IMR-90 (cell line): ENCODE results near the gene RABGAP1. TPM values are rescaled to one million over a fixed set of nuclear protein-coding genes. Genes with fewer than 3 reads are reported as not detected.

Experiments
- ATAC-seq: fragments of 200-7000 bp; cut with Tn5 transposase; 2 replicates; pipeline ENCODE4 v1.9.1; 2020; ENCODE audit warnings: low read depth, mild to moderate bottlenecking, moderate library complexity
- BruUV-seq: library from RNA; stranded (reverse); fragments of 400-500 nt; replicated peaks from 2 replicates; lab custom pipeline; 2021; lab: Mats Ljungman, UMichigan
- CTCF ChIA-PET: fragments of 300-600 bp; formaldehyde crosslinking; extraction: SDS; loops from one replicate; lab custom pipeline; 2021; ENCODE audit warnings: antibody characterized with exemption; lab: Yijun Ruan, JAX
- POLR2A ChIA-PET: fragments of 300-600 bp; sonication (Branson Sonifier 250); formaldehyde crosslinking; loops from one replicate; lab custom pipeline; 2022; ENCODE audit warnings: antibody characterized with exemption; ENCODE audit not compliant: unreplicated experiment; lab: Charles Lee
- DNase-seq: peaks from one replicate; pipeline ENCODE4 v3.0.0; 2013
- H2AFZ ChIP-seq: replicated peaks from 2 replicates; pipeline ENCODE3; 2013; ENCODE audit warnings: low read length, mild to moderate bottlenecking; ENCODE audit not compliant: poor library complexity
- H2AK5ac ChIP-seq: 2 replicates; pipeline ENCODE4 v1.6.1; 2013; ENCODE audit warnings: low read depth, low read length, inconsistent platforms
- H2AK9ac ChIP-seq: replicated peaks from 2 replicates; pipeline ENCODE3; 2013; ENCODE audit warnings: mild to moderate bottlenecking, low read depth, low read length, moderate library complexity; ENCODE audit not compliant: poor library complexity
- H2BK120ac ChIP-seq: 2 replicates; pipeline ENCODE4 v1.6.1; 2013; ENCODE audit warnings: low read depth, low read length, inconsistent platforms
- H2BK15ac ChIP-seq: 3 replicates; pipeline ENCODE4 v1.6.1; 2013; ENCODE audit warnings: low read depth, low read length, inconsistent platforms
- H2BK20ac ChIP-seq: 2 replicates; pipeline ENCODE4 v1.6.1; 2013; ENCODE audit warnings: low read depth, mild to moderate bottlenecking, inconsistent platforms, low read length, moderate library complexity
- H2BK5ac ChIP-seq: 2 replicates; pipeline ENCODE4 v1.6.1; 2013; ENCODE audit warnings: mild to moderate bottlenecking, low read depth, low read length, inconsistent platforms; ENCODE audit not compliant: poor library complexity, severe bottlenecking
- H3K14ac ChIP-seq: replicated peaks from 2 replicates; pipeline ENCODE4 v1.6.1; 2013; ENCODE audit warnings: low read depth, low read length, inconsistent platforms
- H3K18ac ChIP-seq: 2 replicates; pipeline ENCODE4 v1.6.1; 2013; ENCODE audit warnings: low read depth, low read length, control low read depth
- H3K23ac ChIP-seq: 2 replicates; pipeline ENCODE4 v1.6.1; 2013; ENCODE audit warnings: low read depth, low read length, inconsistent platforms
- H3K27ac ChIP-seq: 2 replicates; pipeline ENCODE4 v1.5.1; 2013; ENCODE audit warnings: mild to moderate bottlenecking, control low read depth, low read length; ENCODE audit not compliant: insufficient read depth
- H3K27me3 ChIP-seq: 2 replicates; pipeline ENCODE4 v1.6.1; 2013; ENCODE audit warnings: low read length; ENCODE audit not compliant: control insufficient read depth, insufficient read depth
- H3K36me3 ChIP-seq: 2 replicates; pipeline ENCODE4 v1.6.1; 2013; ENCODE audit warnings: low read length, mixed read lengths; ENCODE audit not compliant: control insufficient read depth, insufficient read depth
- H3K4ac ChIP-seq: 2 replicates; pipeline ENCODE4 v1.6.1; 2013; ENCODE audit warnings: low read depth, low read length, inconsistent platforms
- H3K4me1 ChIP-seq: 2 replicates; pipeline ENCODE4 v1.6.1; 2013; ENCODE audit warnings: low read length, mixed read lengths; ENCODE audit not compliant: control insufficient read depth, insufficient read depth
- H3K4me2 ChIP-seq: 2 replicates; pipeline ENCODE4 v1.6.1; 2013; ENCODE audit warnings: low read depth, mild to moderate bottlenecking, control low read depth, low read length, moderate library complexity
- H3K4me3 ChIP-seq: 2 replicates; pipeline ENCODE4 v1.5.1; 2013; ENCODE audit warnings: low read depth, mild to moderate bottlenecking, control low read depth, low read length, moderate library complexity; ENCODE audit not compliant: insufficient read depth
- H3K56ac ChIP-seq: 2 replicates; pipeline ENCODE4 v1.6.1; 2013; ENCODE audit warnings: low read length, inconsistent platforms; ENCODE audit not compliant: insufficient read depth; ENCODE audit errors: extremely low read depth
- H3K79me1 ChIP-seq, 2 experiments: 2 replicates each; pipeline ENCODE4 v1.6.1; 2013; ENCODE audit warnings: low read length in 2 of 2, inconsistent platforms in 1 of 2, low read depth in 1 of 2
- H3K9ac ChIP-seq: 2 replicates; pipeline ENCODE4 v1.6.1; 2013; ENCODE audit warnings: low read depth, low read length, control low read depth
- H3K9me1 ChIP-seq: 2 replicates; pipeline ENCODE4 v1.6.1; 2013; ENCODE audit warnings: low read length, inconsistent platforms; ENCODE audit not compliant: insufficient read depth
- H3K9me3 ChIP-seq: 2 replicates; pipeline ENCODE4 v1.6.1; 2013; ENCODE audit warnings: low read length; ENCODE audit not compliant: control insufficient read depth, insufficient read depth
- H4K20me1 ChIP-seq: 2 replicates; pipeline ENCODE4 v1.6.1; 2013; ENCODE audit warnings: low read length, inconsistent platforms; ENCODE audit not compliant: insufficient read depth
- H4K5ac ChIP-seq: 2 replicates; pipeline ENCODE4 v1.6.1; 2013; ENCODE audit warnings: mild to moderate bottlenecking, low read depth, low read length, control low read depth
- H4K8ac ChIP-seq, 2 experiments: 2 replicates each; pipeline ENCODE4 v1.6.1; 2013; ENCODE audit warnings: low read depth in 2 of 2, low read length in 2 of 2, control low read depth in 1 of 2, inconsistent platforms in 1 of 2
- H4K91ac ChIP-seq: 2 replicates; pipeline ENCODE4 v1.6.1; 2013; ENCODE audit warnings: low read depth, low read length, inconsistent platforms; ENCODE audit not compliant: insufficient read depth
- BHLHE40 ChIP-seq: fragments of 150-350 bp; IDR thresholded peaks from 2 replicates; pipeline ENCODE4 v1.6.1; 2016; ENCODE audit warnings: mild to moderate bottlenecking, low read depth, low read length
- CEBPB ChIP-seq: IDR thresholded peaks from 2 replicates; pipeline ENCODE4 v1.6.1; 2012; ENCODE audit warnings: low read depth, low read length, improper control_type of control experiment
- CTCF ChIP-seq: conservative IDR thresholded peaks from 2 replicates; pipeline ENCODE4 v1.5.1; 2012; ENCODE audit warnings: mild to moderate bottlenecking, low read depth, low read length, improper control_type of control experiment
- ELK1 ChIP-seq: fragments of 150-350 bp; IDR thresholded peaks from 2 replicates; pipeline ENCODE4 v1.6.1; 2016; ENCODE audit warnings: low read depth, mild to moderate bottlenecking, low read length, moderate library complexity, borderline replicate concordance
- FOS ChIP-seq: fragments of 150-350 bp; IDR thresholded peaks from 2 replicates; pipeline ENCODE4 v1.6.1; 2016; ENCODE audit warnings: low read depth, low read length
- MAZ ChIP-seq: IDR thresholded peaks from 2 replicates; pipeline ENCODE4 v1.6.1; 2012; ENCODE audit warnings: low read depth, mild to moderate bottlenecking, low read length, improper control_type of control experiment, moderate library complexity, borderline replicate concordance
- NFE2L2 ChIP-seq: fragments of 150-350 bp; IDR thresholded peaks from 2 replicates; pipeline ENCODE4 v1.6.1; 2016; ENCODE audit warnings: low read depth, mild to moderate bottlenecking, low read length
- POLR2A ChIP-seq: IDR thresholded peaks from 2 replicates; pipeline ENCODE4 v1.6.1; 2012; ENCODE audit warnings: mild to moderate bottlenecking, low read depth, low read length
- USF2 ChIP-seq: fragments of 150-350 bp; IDR thresholded peaks from 2 replicates; pipeline ENCODE4 v1.6.1; 2017; ENCODE audit warnings: mild to moderate bottlenecking, antibody characterized with exemption, low read length, low read depth
- WGBS, 2 experiments: methylation state at CpG; one replicate each; pipeline versions ENCODE4 v1.1.5 to v1.1.7; 2013; ENCODE audit warnings: missing lambda C conversion rate in 2 of 2; ENCODE audit not compliant: insufficient read length in 1 of 2; ENCODE audit errors: extremely low coverage in 2 of 2; 5-methylcytosine and 5-hydroxymethylcytosine counted together
- dilution Hi-C: fragments of 300-500 bp; cut with HindIII; formaldehyde crosslinking; loops from one replicate; pipeline ENCODE4 v1.14.3; 2018; ENCODE audit warnings: low sequenced_read_pairs; ENCODE audit not compliant: unreplicated experiment
- in situ Hi-C: fragments of 300-500 bp; cut with MboI; formaldehyde crosslinking; loops from 3 replicates; pipeline ENCODE4 v1.14.3; 2019; ENCODE audit warnings: low sequenced_read_pairs, inconsistent platforms, mixed read lengths
- intact Hi-C: fragments of 100-400 bp; cut with micrococcal nuclease; formaldehyde crosslinking; loops from 2 replicates; pipeline ENCODE4 v1.10.0; 2022
- polyA plus RNA-seq, 3 experiments: library from polyadenylated mRNA; depleted of rRNA; stranded (reverse); fragments of >200 nt; gene quantifications; 2 replicates each; pipeline ENCODE4 v1.2.3, GENCODE V29; 2012; ENCODE audit warnings: low replicate concordance in 1 of 3
- total RNA-seq: library from RNA; depleted of rRNA; stranded (reverse); fragments of >200 nt; gene quantifications from 2 replicates; pipeline ENCODE4 v1.2.3, GENCODE V29; 2012

RABGAP1 gene
- total and polyA plus RNA-seq, 2 of the 4 experiments (the other 2 are of a cell fraction): 20.0 to 53.9 TPM

GRCh38 chr9:123119566-123119965, 178.7 kb downstream of the RABGAP1 start:
- H2BK20ac ChIP-seq: no peak overlapping the region; the same call in 1 of the 2 replicates
- H3K27ac ChIP-seq: no peak overlapping the region
- H3K56ac ChIP-seq: no peak overlapping the region
- WGBS, 2 experiments: no CpG with 5 or more reads among the region's 7 CpGs
- H3K9ac ChIP-seq: no peak overlapping the region
- H3K4me2 ChIP-seq: no peak overlapping the region
- no peak overlapping the region for H3K14ac ChIP-seq
- H2BK15ac ChIP-seq: no peak overlapping the region
- no peak for DNase-seq
- H3K18ac ChIP-seq: no peak overlapping the region
- no peaks in the 10 kb centered on the region for H4K20me1 ChIP-seq
- no peaks in the 10 kb centered on the region for H3K27me3 ChIP-seq
- H3K36me3 ChIP-seq: no peaks in the 10 kb centered on the region
- H2BK120ac ChIP-seq: no peak overlapping the region
- no peak overlapping the region for H4K8ac ChIP-seq
- intact Hi-C loops (no loop called here), in situ Hi-C loops (no loop called here), dilution Hi-C loops (no loop called here)
- H2AK5ac ChIP-seq: no peak overlapping the region
- no TSS peak for BruUV-seq
- peaks cover 2% of the 10 kb centered on the region; the same call in 1 of the 2 replicates for H3K9me1 ChIP-seq
- peaks cover 2% of the 10 kb centered on the region; the same call in 1 of the 2 replicates for H3K4me1 ChIP-seq
- no peak overlapping the region for H4K91ac ChIP-seq
- no peak overlapping the region for H2BK5ac ChIP-seq
- TF ChIP-seq CEBPB (no peak), BHLHE40 (no peak), NFE2L2 (no peak), MAZ (no peak), CTCF (no peak), USF2 (no peak), POLR2A (no peak), ELK1 (no peak), FOS (no peak)
- H3K9me3 ChIP-seq: no peaks in the 10 kb centered on the region
- H3K4me3 ChIP-seq: no peak overlapping the region
- H2AFZ ChIP-seq: no peak overlapping the region
- no peak overlapping the region for H4K5ac ChIP-seq
- H2AK9ac ChIP-seq: no peak overlapping the region
- ATAC-seq: no peak
- no peaks in the 10 kb centered on the region for H3K79me1 ChIP-seq
- CTCF ChIA-PET: no interaction called here
- H3K4ac ChIP-seq: no peak overlapping the region
- H3K23ac ChIP-seq: no peak overlapping the region
- POLR2A ChIA-PET: no interaction called here
